Occipital lobe (tissue), 2 donors: ENCODE measurements around the gene SGCE. TPM values are rescaled to one million over a fixed set of nuclear protein-coding genes. Genes with fewer than 3 reads are reported as not detected.
A peak's percentile ranks its signal among the peaks of the same experiment; 100 is the strongest.

Source experiments
- DNase-seq: peaks from one replicate; lab custom pipeline; 2025; lab: John Stamatoyannopoulos, UW
- total RNA-seq: library from RNA; depleted of rRNA; stranded (reverse); fragments of >200 nt; gene quantifications from one replicate; pipeline ENCODE4 v1.2.3, GENCODE V29; 2014

The SGCE gene
- total RNA-seq, 1 donor from 2014 or later, result 92.8 TPM

DNA sequence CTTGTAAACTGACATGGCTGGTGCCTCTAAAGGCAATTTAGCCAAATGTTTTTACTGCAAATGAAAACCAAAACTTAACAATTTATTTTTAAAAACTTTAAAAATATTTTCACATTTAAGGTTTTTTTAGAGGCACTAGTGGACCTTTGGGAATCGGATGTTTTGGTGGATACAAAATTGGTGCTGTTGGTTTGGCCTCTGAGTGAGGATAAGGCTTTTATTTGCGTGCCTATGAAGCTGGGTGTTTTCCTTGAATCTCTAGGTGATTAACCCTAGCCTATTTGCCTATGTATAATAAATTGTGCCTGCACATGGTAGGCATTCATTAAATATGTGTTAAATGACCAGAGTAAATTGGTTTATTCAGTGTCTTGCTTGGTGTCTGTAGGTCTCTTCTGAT, 2.9 kb upstream of the SGCE start:
- DNase-seq, result no peak

GRCh38 chr7:94657771-94658693, 2.1 kb upstream of the SGCE start:
- DNase-seq, result peak; percentile 91

GRCh38 chr7:94656925-94657731, 1.2 kb upstream of the SGCE start:
- DNase-seq, result peak; percentile 16

GRCh38 chr7:94656658-94656924, 658 bp upstream of the SGCE start:
- DNase-seq, result no peak

DNA sequence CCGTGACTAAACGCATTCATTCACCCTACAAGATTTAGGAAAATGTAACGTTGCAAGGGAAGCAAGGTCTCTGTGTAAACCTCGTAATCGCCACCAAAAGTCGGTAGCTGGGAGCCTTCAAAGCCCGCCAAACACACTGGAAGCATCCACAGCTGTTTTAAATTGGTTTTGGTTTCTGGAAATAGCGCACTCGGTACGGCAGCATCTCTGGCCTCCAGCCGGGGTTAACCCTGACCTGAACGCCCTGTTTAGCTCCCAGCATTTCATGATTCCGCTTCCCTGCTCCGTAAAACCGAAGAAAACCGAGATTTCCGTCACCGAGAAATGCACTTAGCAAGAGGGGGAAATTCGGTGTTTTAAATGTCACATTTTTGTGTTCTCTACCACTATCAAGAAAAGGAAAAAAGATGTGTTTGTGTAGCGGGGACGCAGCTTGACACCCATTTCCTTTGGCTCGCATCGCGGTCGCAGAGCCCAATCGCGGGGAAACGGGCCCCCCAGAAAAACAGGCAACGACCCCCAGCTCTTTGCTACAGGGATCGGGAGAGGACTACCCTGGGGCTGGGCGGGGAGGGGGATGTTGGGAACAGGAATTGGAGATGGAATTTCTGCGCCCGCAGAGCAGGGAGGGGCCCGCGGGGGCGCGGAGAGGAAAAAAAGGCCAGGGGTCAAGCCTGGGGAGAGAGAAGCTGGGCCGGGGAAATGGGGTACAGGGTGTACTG, 646 bp downstream of the SGCE start:
- DNase-seq, result peak; percentile 15

DNA sequence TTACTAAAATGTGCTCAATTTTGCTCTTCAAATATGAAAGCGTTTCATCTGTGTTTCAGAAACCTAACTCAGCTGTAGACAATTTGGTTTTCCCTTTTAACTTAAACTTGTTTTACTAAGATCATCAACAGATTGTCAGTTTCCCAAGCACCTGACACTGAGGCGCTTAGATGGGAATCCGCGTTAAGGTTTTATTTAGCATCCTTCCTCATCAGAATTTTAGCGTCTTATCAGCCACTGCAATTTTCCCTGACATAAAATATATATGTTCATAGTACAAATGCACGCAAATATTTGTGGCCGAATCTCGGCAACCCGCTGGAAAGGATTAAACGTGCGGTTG, 1.2 kb downstream of the SGCE start:
- no peak for DNase-seq

GRCh38 chr7:94650147-94651051, 5.5 kb downstream of the SGCE start:
- no peak for DNase-seq

GRCh38 chr7:94649450-94649849, 6.5 kb downstream of the SGCE start:
- DNase-seq, result no peak

GRCh38 chr7:94648731-94649130, 7.2 kb downstream of the SGCE start:
- no peak for DNase-seq

GRCh38 chr7:94647295-94647694, 8.6 kb downstream of the SGCE start:
- no peak for DNase-seq

DNA sequence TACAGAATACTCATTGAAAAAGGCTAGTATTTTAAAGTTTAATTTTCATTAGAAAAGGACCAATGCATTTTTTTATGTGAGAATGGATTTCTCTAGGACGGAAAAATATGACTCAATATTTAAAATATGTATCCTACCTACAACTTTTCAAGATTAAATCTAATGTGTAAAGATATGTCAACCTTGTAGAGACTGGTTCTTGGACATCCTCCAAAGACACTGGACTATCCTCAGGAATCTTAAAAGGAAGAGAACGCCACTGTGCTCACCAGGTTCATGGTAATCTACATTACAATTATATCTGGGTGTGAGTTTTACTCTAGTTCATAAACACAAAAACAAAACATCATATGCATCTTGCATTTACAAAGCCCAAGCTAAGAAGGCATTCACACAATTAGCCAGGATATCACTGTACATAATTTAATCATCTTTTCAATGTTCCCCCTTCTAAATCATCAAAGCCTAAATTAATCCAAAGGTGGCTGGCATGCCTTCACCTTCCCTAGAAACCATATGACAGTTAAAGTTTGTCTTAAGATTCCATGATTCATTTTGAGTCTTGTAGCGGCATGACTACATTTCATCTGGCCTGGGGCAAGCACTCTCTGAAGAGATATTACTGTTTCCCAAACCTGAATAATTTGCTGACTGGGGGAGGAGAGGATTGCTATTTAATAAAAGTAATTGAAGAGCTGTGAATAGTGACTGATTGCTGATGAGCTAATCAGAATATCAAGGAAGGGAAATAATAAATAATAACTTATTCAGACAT, 12.0 kb downstream of the SGCE start:
- DNase-seq, result no peak

DNA sequence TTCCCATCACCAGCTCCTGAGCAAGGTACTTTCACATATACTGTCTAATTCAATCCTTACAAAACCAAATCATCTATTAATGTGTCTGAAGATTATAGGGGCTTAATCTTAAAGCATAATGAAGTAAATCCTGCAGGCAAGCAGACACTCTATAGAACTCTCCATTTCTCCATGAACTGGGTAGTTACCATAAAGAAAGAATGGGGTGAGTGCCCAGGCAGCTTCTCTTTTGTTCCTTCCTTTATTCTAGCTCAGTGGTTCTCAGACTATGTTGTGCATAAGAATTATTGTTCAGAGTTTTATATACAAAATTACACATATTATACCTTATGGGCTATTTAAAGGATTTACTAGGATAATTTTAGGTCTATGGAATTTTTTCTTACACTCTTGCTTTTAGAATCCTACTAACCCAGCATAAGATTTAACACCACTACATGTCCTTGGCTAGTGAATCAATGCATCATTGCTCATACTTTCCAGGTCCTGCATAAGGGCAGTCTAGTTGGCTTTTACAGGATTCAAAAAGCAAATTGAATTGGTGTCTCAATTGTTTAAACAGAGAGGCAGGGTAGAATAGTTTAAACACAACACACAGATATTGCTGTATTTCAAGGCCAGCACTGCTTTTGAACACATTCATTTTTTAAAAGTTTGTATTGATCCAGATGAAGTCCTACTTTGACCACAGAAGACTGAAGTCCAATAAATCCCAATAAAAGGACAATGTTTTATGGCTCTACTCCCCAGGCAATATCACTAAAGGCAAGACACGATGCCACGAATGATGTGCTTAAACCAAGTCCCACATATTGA, 12.9 kb downstream of the SGCE start:
- DNase-seq, result no peak

GRCh38 chr7:94639384-94639783, 16.5 kb downstream of the SGCE start:
- no peak for DNase-seq

DNA sequence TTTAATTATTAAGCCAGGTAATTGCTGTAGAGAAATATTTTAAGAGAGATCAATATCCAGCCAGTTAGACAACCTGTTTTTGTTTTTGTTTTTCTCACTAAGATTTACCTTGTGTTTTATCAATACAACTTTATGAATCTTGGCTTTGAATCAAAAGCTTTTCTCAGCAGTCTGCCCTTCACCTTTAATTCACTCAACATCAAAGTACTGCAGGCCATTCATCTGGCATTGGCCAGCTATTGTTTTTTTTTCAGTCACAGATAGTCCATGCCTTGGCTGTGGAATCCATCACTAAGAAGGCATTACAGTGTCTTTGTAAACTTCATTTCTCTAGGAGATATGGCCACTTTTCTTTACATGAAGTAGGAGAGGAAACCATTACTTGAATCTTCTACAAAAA, 20.2 kb downstream of the SGCE start:
- no peak for DNase-seq

- DNase-seq, result no peak
Measured at GRCh38 chr7:94634502-94634901, 21.4 kb downstream of the SGCE start.

- DNase-seq, result no peak
Measured at GRCh38 chr7:94633687-94634086, 22.2 kb downstream of the SGCE start.

DNA sequence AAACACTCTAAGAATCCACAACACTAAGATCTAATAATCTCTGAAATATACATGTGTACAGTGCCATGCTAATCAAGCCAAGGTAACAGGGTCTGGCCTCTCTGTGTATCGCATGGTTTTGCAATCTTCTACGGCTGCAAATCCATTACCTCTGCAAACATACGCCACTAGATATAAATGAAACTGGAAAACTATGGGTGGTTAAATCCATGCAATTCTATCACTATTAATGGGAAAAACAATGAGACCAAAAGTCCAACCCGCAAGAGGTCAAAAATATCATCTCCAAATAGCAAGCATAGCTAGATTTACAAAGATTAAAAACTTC, 23.0 kb downstream of the SGCE start:
- DNase-seq, result no peak

DNA sequence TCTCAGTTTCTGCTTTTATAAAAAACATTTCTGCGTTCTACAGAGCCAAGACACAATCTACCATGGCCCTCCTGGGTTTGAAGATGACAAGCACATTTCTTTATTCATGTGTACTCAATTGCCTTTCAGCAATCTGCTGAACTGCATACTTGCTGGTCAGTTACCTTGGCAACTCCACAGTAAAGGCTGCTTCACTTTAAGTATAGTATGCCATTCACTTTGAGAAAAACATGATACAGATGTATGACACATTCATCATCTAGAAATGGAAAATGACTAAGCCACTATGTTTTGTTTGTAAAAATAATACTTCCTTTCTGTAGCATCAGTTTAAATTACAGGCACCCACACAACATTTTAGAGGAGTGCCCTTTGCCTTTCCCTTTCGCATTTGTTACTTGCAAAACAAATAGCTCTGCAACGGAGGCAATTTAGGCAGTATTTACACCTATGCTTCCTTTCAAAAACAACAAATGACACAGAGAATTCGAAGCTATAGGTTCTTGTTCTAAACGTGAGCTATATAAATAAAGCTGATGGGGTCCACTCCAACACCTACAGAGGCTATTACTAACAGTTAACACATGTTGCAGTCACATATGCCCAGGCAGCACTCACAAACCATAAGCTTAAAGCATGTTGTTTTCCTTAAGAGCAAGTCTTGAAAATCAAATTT, 23.5 kb downstream of the SGCE start:
- DNase-seq, result no peak

- DNase-seq, result no peak
Measured at GRCh38 chr7:94630855-94631254, 25.1 kb downstream of the SGCE start.
